Left ventricle myocardium inferior (tissue), 1 donor: Measurements from ENCODE around the gene DEDD. TPM values are rescaled to one million over a fixed set of nuclear protein-coding genes. Genes with fewer than 3 reads are reported as not detected.

Source experiments
- DNase-seq: peaks from one replicate; pipeline ENCODE4 v3.0.0-alpha.2; 2020
- H3K27ac ChIP-seq: fragments of 200-600 bp; replicated peaks from 2 replicates; pipeline ENCODE4 v1.8.0; 2021
- H3K27me3 ChIP-seq: fragments of 200-600 bp; 2 replicates; pipeline ENCODE4 v1.8.0; 2021; ENCODE audit warnings: low read depth
- H3K36me3 ChIP-seq: fragments of 200-600 bp; 2 replicates; pipeline ENCODE4 v1.8.0; 2021
- H3K4me1 ChIP-seq: fragments of 200-600 bp; 2 replicates; pipeline ENCODE4 v1.8.0; 2021
- H3K4me3 ChIP-seq: fragments of 200-600 bp; 2 replicates; pipeline ENCODE4 v1.8.0; 2021; ENCODE audit warnings: mild to moderate bottlenecking, moderate library complexity
- H3K9me3 ChIP-seq: fragments of 200-600 bp; replicated peaks from 2 replicates; pipeline ENCODE4 v1.8.0; 2021
- intact Hi-C: fragments of 100-400 bp; cut with micrococcal nuclease; formaldehyde crosslinking; loops from one replicate; pipeline ENCODE4 v1.11.0; 2022
- total RNA-seq: library from RNA; stranded (reverse); fragmentation: NEBNext Ultra II Directional; extraction: Animal tissue kit (Norgen Biotek cat#: 25700); gene quantifications from one replicate; pipeline ENCODE4 v1.2.1, GENCODE V29; 2021
- TF ChIP-seq, protein P1 (sequence below): fragments of 200-600 bp; IDR thresholded peaks from 2 replicates; pipeline ENCODE4 v1.8.0; 2021; ENCODE audit warnings: antibody characterized with exemption, mild to moderate bottlenecking, borderline replicate concordance
- donor health status: DM: no; HTN: yes; CAD: no; lungs with severe emphysema.

DEDD gene
- total RNA-seq, 1 donor from 2014 or later: 25.2 TPM

GRCh38 chr1:161096015-161096414 lies 36.5 kb downstream of the DEDD start:
- H3K27ac ChIP-seq: peak overlapping the region; percentile 74
- no peak for DNase-seq
- TF ChIP-seq, protein P1, sequence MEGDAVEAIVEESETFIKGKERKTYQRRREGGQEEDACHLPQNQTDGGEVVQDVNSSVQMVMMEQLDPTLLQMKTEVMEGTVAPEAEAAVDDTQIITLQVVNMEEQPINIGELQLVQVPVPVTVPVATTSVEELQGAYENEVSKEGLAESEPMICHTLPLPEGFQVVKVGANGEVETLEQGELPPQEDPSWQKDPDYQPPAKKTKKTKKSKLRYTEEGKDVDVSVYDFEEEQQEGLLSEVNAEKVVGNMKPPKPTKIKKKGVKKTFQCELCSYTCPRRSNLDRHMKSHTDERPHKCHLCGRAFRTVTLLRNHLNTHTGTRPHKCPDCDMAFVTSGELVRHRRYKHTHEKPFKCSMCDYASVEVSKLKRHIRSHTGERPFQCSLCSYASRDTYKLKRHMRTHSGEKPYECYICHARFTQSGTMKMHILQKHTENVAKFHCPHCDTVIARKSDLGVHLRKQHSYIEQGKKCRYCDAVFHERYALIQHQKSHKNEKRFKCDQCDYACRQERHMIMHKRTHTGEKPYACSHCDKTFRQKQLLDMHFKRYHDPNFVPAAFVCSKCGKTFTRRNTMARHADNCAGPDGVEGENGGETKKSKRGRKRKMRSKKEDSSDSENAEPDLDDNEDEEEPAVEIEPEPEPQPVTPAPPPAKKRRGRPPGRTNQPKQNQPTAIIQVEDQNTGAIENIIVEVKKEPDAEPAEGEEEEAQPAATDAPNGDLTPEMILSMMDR: no peak
- peaks cover 40% of the 10 kb centered on the region for H3K4me1 ChIP-seq
- H3K4me3 ChIP-seq: no peak overlapping the region
- H3K9me3 ChIP-seq: no peaks in the 10 kb centered on the region
- intact Hi-C loops: loop anchor here (5.0 kb wide), 1 partner anchor 99 kb away; no protein-coding TSS in a partner anchor
- peaks cover 2% of the 10 kb centered on the region for H3K36me3 ChIP-seq
- H3K27me3 ChIP-seq: no peaks in the 10 kb centered on the region

DNA sequence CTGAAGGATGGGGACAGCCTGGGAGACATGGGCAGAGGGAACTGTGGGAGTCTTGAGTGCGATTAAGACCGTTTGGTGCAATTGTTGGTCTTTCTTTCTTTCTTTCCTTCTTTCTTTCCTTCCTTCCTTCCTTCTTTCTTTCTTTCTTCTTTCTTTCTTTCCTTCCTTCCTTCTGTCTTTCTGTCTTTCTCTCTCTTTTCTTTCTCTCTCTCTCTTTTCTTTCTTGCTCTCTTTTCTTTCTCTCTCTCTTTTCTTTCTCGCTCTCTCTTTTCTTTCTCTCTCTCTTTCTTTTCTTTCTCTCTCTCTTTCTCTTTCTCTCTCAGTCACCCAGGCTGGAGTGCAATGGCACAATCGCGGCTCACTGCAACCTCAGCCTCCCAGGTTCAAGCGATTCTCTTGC lies 37.2 kb downstream of the DEDD start:
- intact Hi-C loops: loop anchor here (5.0 kb wide), 1 partner anchor 98 kb away; no protein-coding TSS in a partner anchor
- H3K27me3 ChIP-seq: no peaks in the 10 kb centered on the region
- H3K9me3 ChIP-seq: no peaks in the 10 kb centered on the region
- no peak overlapping the region for H3K4me3 ChIP-seq
- H3K36me3 ChIP-seq: no peaks in the 10 kb centered on the region
- TF ChIP-seq, protein P1: no peak
- peaks cover 36% of the 10 kb centered on the region for H3K4me1 ChIP-seq
- no peak overlapping the region for H3K27ac ChIP-seq
- no peak for DNase-seq

DNA sequence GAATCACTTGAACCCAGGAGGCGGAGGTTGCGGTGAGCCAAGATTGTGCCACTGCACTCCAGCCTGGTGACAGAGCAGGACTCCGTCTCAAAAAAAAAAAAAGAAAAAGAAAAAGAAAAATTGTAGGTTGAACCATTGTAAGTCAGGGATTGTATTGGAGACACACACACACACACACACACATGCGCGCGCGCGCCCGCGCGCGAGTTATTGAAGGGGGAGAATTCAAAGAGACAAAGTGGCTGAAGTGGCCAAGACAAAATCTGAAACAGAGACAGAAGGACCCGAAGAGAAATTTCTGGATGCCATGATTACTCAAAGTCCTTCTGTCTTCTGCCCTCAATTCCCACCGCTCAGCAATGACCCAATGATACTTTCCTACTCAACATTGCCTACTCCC lies 38.0 kb downstream of the DEDD start:
- DNase-seq: no peak
- intact Hi-C loops: no loop called here
- TF ChIP-seq, protein P1: no peak
- H3K4me3 ChIP-seq: no peak overlapping the region
- no peak overlapping the region for H3K27ac ChIP-seq
- no peaks in the 10 kb centered on the region for H3K9me3 ChIP-seq
- peaks cover 3% of the 10 kb centered on the region for H3K27me3 ChIP-seq
- peaks cover 32% of the 10 kb centered on the region for H3K4me1 ChIP-seq
- H3K36me3 ChIP-seq: no peaks in the 10 kb centered on the region

- H3K4me3 ChIP-seq: no peak overlapping the region
- no peak overlapping the region for H3K27ac ChIP-seq
- no peaks in the 10 kb centered on the region for H3K36me3 ChIP-seq
- TF ChIP-seq, protein P1: no peak
- H3K4me1 ChIP-seq: peaks cover 16% of the 10 kb centered on the region
- peaks cover 8% of the 10 kb centered on the region for H3K27me3 ChIP-seq
- no peak for DNase-seq
- H3K9me3 ChIP-seq: no peaks in the 10 kb centered on the region
- intact Hi-C loops: no loop called here
Observed at GRCh38 chr1:161092621-161093028, 39.8 kb downstream of the DEDD start.

DNA sequence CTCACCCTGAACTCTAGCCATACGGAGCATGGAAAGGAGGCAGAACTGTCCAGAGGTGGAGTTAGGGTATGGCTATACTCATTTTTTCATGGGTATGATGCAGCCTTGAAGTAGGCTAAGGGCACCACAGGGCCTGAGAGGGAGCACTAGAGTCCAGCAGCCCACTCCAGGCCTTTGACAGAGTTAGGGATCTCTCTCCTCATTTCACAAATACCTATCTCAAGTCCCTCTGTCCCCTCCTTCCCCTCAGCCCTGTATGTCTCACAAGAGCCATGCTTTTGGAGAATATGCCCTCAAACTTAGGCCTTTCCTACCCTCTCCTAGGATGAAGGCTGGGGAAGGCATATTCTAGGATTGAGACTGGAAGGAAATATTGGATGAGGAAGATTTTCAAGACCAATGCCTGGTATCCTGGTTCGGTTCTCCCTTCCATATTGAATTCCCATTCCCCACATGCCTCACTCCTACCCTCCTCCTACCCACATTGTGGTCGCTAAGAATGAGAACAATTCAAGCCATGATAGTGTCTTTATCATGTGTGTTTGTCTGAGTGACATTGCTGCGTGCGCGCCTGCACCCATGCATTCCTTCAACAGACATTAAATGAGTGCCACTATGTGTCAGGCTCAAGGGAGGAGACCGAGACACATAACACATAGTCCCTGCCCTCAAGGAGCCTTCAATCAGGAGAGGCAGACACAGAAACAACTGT lies 40.5 kb downstream of the DEDD start:
- TF ChIP-seq, protein P1: no peak
- no peaks in the 10 kb centered on the region for H3K9me3 ChIP-seq
- DNase-seq: no peak
- H3K4me1 ChIP-seq: peaks cover 10% of the 10 kb centered on the region
- no peak overlapping the region for H3K27ac ChIP-seq
- no peaks in the 10 kb centered on the region for H3K36me3 ChIP-seq
- intact Hi-C loops: no loop called here
- H3K27me3 ChIP-seq: peaks cover 8% of the 10 kb centered on the region
- H3K4me3 ChIP-seq: no peak overlapping the region
